Measurements from ENCODE around the gene CCL26. TPM values are rescaled to one million over a fixed set of nuclear protein-coding genes. Genes with fewer than 3 reads are reported as not detected.
"Not testable (repeated sequence)": the region's sequence is repeated elsewhere in the genome, so short reads cannot be mapped to it uniquely, and the experiment has no call there.

The CCL26 gene
- total RNA-seq, 2 experiments from 2014 or later, result not detected

- H3K9me3 Mint-ChIP-seq; CTCF ChIA-PET; H3K4me3 Mint-ChIP-seq; H3K36me3 Mint-ChIP-seq (ENCODE audit: low read depth); POLR2A ChIA-PET; H3K27ac Mint-ChIP-seq; DNase-seq: not testable (repeated sequence)
- Mint-ChIP-seq H3K4me1 (peaks cover 24% of the 10 kb centered on the region), H3K27me3 (peaks cover 26% of the 10 kb centered on the region)
Measured at GRCh38 chr7:75779516-75779915, 7.5 kb upstream of the CCL26 start.

GRCh38 chr7:75779035-75779434 lies 7.0 kb upstream of the CCL26 start:
- H3K4me3 Mint-ChIP-seq; H3K27ac Mint-ChIP-seq; H3K36me3 Mint-ChIP-seq (ENCODE audit: low read depth); H3K9me3 Mint-ChIP-seq; POLR2A ChIA-PET; DNase-seq: not testable (repeated sequence)
- peaks cover 24% of the 10 kb centered on the region for H3K4me1 Mint-ChIP-seq
- H3K27me3 Mint-ChIP-seq, result peaks cover 26% of the 10 kb centered on the region
- CTCF ChIA-PET, result interaction anchor here (0.6 kb wide), 1 partner anchor 75 kb away, joined by 4 read pairs; no protein-coding TSS in a partner anchor

- peak; percentile 63 for DNase-seq
- Mint-ChIP-seq H3K4me3 (no peak overlapping the region), H3K9me3 (peaks cover 8% of the 10 kb centered on the region), H3K27me3 (peaks cover 12% of the 10 kb centered on the region), H3K4me1 (peaks cover 31% of the 10 kb centered on the region), H3K27ac (peak overlapping the region; percentile 59), H3K36me3 (ENCODE audit: low read depth) (no peaks in the 10 kb centered on the region)
- ChIA-PET CTCF (interaction anchor here (0.7 kb wide), 1 partner anchor 217 kb away, joined by 3 read pairs; no protein-coding TSS in a partner anchor), POLR2A (no interaction called here)
Measured at GRCh38 chr7:75776295-75776971, 4.4 kb upstream of the CCL26 start.

- H3K4me1 Mint-ChIP-seq, result peaks cover 31% of the 10 kb centered on the region
- H3K9me3 Mint-ChIP-seq; H3K27ac Mint-ChIP-seq; H3K4me3 Mint-ChIP-seq; H3K36me3 Mint-ChIP-seq (ENCODE audit: low read depth); POLR2A ChIA-PET; CTCF ChIA-PET; H3K27me3 Mint-ChIP-seq; DNase-seq: not testable (repeated sequence)
Measured at GRCh38 chr7:75773958-75774357, 1.9 kb upstream of the CCL26 start.

GRCh38 chr7:75771224-75771623 lies 787 bp downstream of the CCL26 start:
- Mint-ChIP-seq H3K9me3 (peaks cover 4% of the 10 kb centered on the region), H3K27ac (no peak overlapping the region), H3K27me3 (no peaks in the 10 kb centered on the region), H3K4me1 (peaks cover 17% of the 10 kb centered on the region), H3K36me3 (ENCODE audit: low read depth) (no peaks in the 10 kb centered on the region), H3K4me3 (no peak overlapping the region)
- DNase-seq, result no peak
- CTCF ChIA-PET, result interaction anchor here (2.0 kb wide), 1 partner anchor 9 kb away, joined by 9 read pairs; no protein-coding TSS in a partner anchor
- POLR2A ChIA-PET, result no interaction called here

- DNase-seq, result no peak
- no peak overlapping the region for H3K4me3 Mint-ChIP-seq
- CTCF ChIA-PET, result interaction anchor here (0.6 to 1.6 kb wide), 11 partner anchors 8 to 258 kb away, joined by 3 to 9 read pairs (median 4); partner anchors contain the start of gene CCL26
- H3K27me3 Mint-ChIP-seq, result no peaks in the 10 kb centered on the region
- H3K4me1 Mint-ChIP-seq, result peaks cover 2% of the 10 kb centered on the region
- H3K27ac Mint-ChIP-seq, result no peak overlapping the region
- H3K9me3 Mint-ChIP-seq, result no peaks in the 10 kb centered on the region
- POLR2A ChIA-PET, result no interaction called here
- no peaks in the 10 kb centered on the region for H3K36me3 Mint-ChIP-seq (ENCODE audit: low read depth)
Measured at GRCh38 chr7:75762350-75762917, 9.6 kb downstream of the CCL26 start.

- H3K4me1 Mint-ChIP-seq; H3K27ac Mint-ChIP-seq; H3K36me3 Mint-ChIP-seq (ENCODE audit: low read depth); H3K4me3 Mint-ChIP-seq; DNase-seq; H3K9me3 Mint-ChIP-seq; POLR2A ChIA-PET; H3K27me3 Mint-ChIP-seq: not testable (repeated sequence)
- CTCF ChIA-PET, result interaction anchor here (0.6 to 1.6 kb wide), 8 partner anchors 8 to 258 kb away, joined by 3 to 9 read pairs (median 4); partner anchors contain the start of gene CCL26
Measured at GRCh38 chr7:75761801-75762200, 10.2 kb downstream of the CCL26 start.

- POLR2A ChIA-PET, result no interaction called here
- CTCF ChIA-PET, result no interaction called here
- no peak for DNase-seq
- Mint-ChIP-seq H3K4me3 (no peak overlapping the region), H3K4me1 (peaks cover 2% of the 10 kb centered on the region), H3K27ac (no peak overlapping the region), H3K9me3 (no peaks in the 10 kb centered on the region), H3K27me3 (no peaks in the 10 kb centered on the region), H3K36me3 (ENCODE audit: low read depth) (no peaks in the 10 kb centered on the region)
Measured at GRCh38 chr7:75758491-75758890, 13.5 kb downstream of the CCL26 start.

- ChIA-PET POLR2A (no interaction called here), CTCF (no interaction called here)
Measured at GRCh38 chr7:75757860-75758259, 14.2 kb downstream of the CCL26 start.

GRCh38 chr7:75756991-75757676 lies 14.9 kb downstream of the CCL26 start:
- H3K27ac Mint-ChIP-seq, result no peak overlapping the region
- no peak for DNase-seq
- H3K4me1 Mint-ChIP-seq, result no peaks in the 10 kb centered on the region
- H3K36me3 Mint-ChIP-seq (ENCODE audit: low read depth), result no peaks in the 10 kb centered on the region
- ChIA-PET CTCF (no interaction called here), POLR2A (no interaction called here)
- H3K4me3 Mint-ChIP-seq, result no peak overlapping the region
- no peaks in the 10 kb centered on the region for H3K9me3 Mint-ChIP-seq
- H3K27me3 Mint-ChIP-seq, result no peaks in the 10 kb centered on the region

More at GRCh38 chr7:75757860-75758259, 14.2 kb downstream of the CCL26 start:
- Mint-ChIP-seq H3K27me3 (no peaks in the 10 kb centered on the region), H3K4me3 (no peak overlapping the region), H3K9me3 (no peaks in the 10 kb centered on the region), H3K4me1 (peaks cover 2% of the 10 kb centered on the region), H3K36me3 (ENCODE audit: low read depth) (no peaks in the 10 kb centered on the region), H3K27ac (no peak overlapping the region)
- no peak for DNase-seq

GRCh38 chr7:75756206-75756990 lies 15.6 kb downstream of the CCL26 start:
- ChIA-PET POLR2A (no interaction called here), CTCF (no interaction called here)
- Mint-ChIP-seq H3K9me3 (no peaks in the 10 kb centered on the region), H3K27me3 (no peaks in the 10 kb centered on the region), H3K27ac (no peak overlapping the region), H3K4me3 (no peak overlapping the region), H3K36me3 (ENCODE audit: low read depth) (no peaks in the 10 kb centered on the region), H3K4me1 (no peaks in the 10 kb centered on the region)
- no peak for DNase-seq

- no peaks in the 10 kb centered on the region for H3K36me3 Mint-ChIP-seq (ENCODE audit: low read depth)
- POLR2A ChIA-PET, result no interaction called here
- no peak overlapping the region for H3K27ac Mint-ChIP-seq
- DNase-seq, result no peak
- no peaks in the 10 kb centered on the region for H3K9me3 Mint-ChIP-seq
- no peak overlapping the region for H3K4me3 Mint-ChIP-seq
- peaks cover 8% of the 10 kb centered on the region for H3K4me1 Mint-ChIP-seq
- H3K27me3 Mint-ChIP-seq, result peaks cover 10% of the 10 kb centered on the region
- CTCF ChIA-PET, result no interaction called here
Measured at GRCh38 chr7:75743455-75743859, 28.6 kb downstream of the CCL26 start.
